Neural progenitor cell (in vitro differentiated cells): ENCODE results near the gene RBM33. TPM values are rescaled to one million over a fixed set of nuclear protein-coding genes. Genes with fewer than 3 reads are reported as not detected.

Experiments
- DNase-seq: peaks from one replicate; pipeline ENCODE4 v3.0.0-alpha.2; 2016; ENCODE audit warnings: low spot score
- H2AFZ ChIP-seq: fragments of 200-600 bp; sonication (generic); replicated peaks from 2 replicates; pipeline ENCODE4 v1.6.1; 2016; ENCODE audit warnings: antibody characterized with exemption
- H3F3A ChIP-seq: fragments of 200-600 bp; sonication (generic); 2 replicates; pipeline ENCODE4 v1.6.1; 2016; ENCODE audit warnings: antibody characterized with exemption, low read depth
- H3K27ac ChIP-seq: fragments of 200-600 bp; sonication (generic); 2 replicates; pipeline ENCODE4 v1.5.1; 2016; ENCODE audit warnings: mild to moderate bottlenecking
- H3K27me3 ChIP-seq: fragments of 200-600 bp; sonication (generic); 2 replicates; pipeline ENCODE4 v1.6.1; 2016; ENCODE audit warnings: mild to moderate bottlenecking, moderate library complexity
- H3K36me3 ChIP-seq: fragments of 200-600 bp; sonication (generic); 2 replicates; pipeline ENCODE4 v1.5.1; 2016
- H3K4me1 ChIP-seq: fragments of 200-600 bp; sonication (generic); 2 replicates; pipeline ENCODE4 v1.6.1; 2016; ENCODE audit warnings: mixed run types
- H3K4me2 ChIP-seq: fragments of 200-600 bp; sonication (generic); 2 replicates; pipeline ENCODE4 v1.6.1; 2016
- H3K4me3 ChIP-seq: fragments of 200-600 bp; sonication (generic); 2 replicates; pipeline ENCODE4 v1.5.1; 2016
- H3K79me2 ChIP-seq: fragments of 200-600 bp; sonication (generic); 2 replicates; pipeline ENCODE4 v1.6.1; 2016; ENCODE audit warnings: low read depth
- H3K9ac ChIP-seq: fragments of 200-600 bp; sonication (generic); 2 replicates; pipeline ENCODE4 v1.6.1; 2016
- H3K9me3 ChIP-seq: fragments of 200-600 bp; sonication (generic); 2 replicates; pipeline ENCODE4 v1.5.1; 2016; ENCODE audit warnings: low read depth
- H4K20me1 ChIP-seq: fragments of 200-600 bp; sonication (generic); 2 replicates; pipeline ENCODE4 v1.6.1; 2016; ENCODE audit warnings: low read depth
- H3K27ac Mint-ChIP-seq: 3 replicates; pipeline ENCODE4 v1.8.0; 2021; ENCODE audit warnings: mixed read lengths
- H3K27me3 Mint-ChIP-seq: 2 replicates; pipeline ENCODE4 v1.8.0; 2022; ENCODE audit warnings: low read depth, mild to moderate bottlenecking, inconsistent platforms, moderate library complexity, mixed read lengths; ENCODE audit not compliant: insufficient read depth
- H3K36me3 Mint-ChIP-seq: 3 replicates; pipeline ENCODE4 v1.8.0; 2021; ENCODE audit warnings: mixed read lengths
- H3K4me1 Mint-ChIP-seq: 3 replicates; pipeline ENCODE4 v1.8.0; 2021; ENCODE audit warnings: mixed read lengths
- H3K4me3 Mint-ChIP-seq: 3 replicates; pipeline ENCODE4 v1.8.0; 2021; ENCODE audit warnings: mild to moderate bottlenecking, moderate library complexity, mixed read lengths
- H3K9me3 Mint-ChIP-seq: 3 replicates; pipeline ENCODE4 v1.8.0; 2020; ENCODE audit warnings: mixed read lengths
- CTCF ChIP-seq: fragments of 200-600 bp; sonication (generic); IDR thresholded peaks from 2 replicates; pipeline ENCODE4 v1.5.1; 2017; ENCODE audit warnings: antibody characterized with exemption, mild to moderate bottlenecking
- EZH2 ChIP-seq: fragments of 200-600 bp; sonication (generic); IDR thresholded peaks from 2 replicates; pipeline ENCODE4 v1.6.1; 2017; ENCODE audit warnings: antibody characterized with exemption, mild to moderate bottlenecking, moderate library complexity
- EZH2phosphoT487 ChIP-seq: fragments of 200-600 bp; sonication (generic); IDR thresholded peaks from 2 replicates; pipeline ENCODE4 v1.6.1; 2017; ENCODE audit warnings: antibody characterized with exemption
- total RNA-seq: library from RNA; depleted of rRNA; stranded (reverse); fragments of >200 nt; gene quantifications from 2 replicates; pipeline ENCODE4 v1.2.3, GENCODE V29; 2015; ENCODE audit warnings: low replicate concordance

Gene RBM33
- total RNA-seq, 1 donor from 2014 or later, result 48.6 TPM

GRCh38 chr7:155798673-155799439 lies 154.4 kb downstream of the RBM33 start:
- Mint-ChIP-seq H3K27ac (peak overlapping the region; percentile 60), H3K36me3 (no peaks in the 10 kb centered on the region), H3K9me3 (no peaks in the 10 kb centered on the region), H3K27me3 (peaks cover 52% of the 10 kb centered on the region), H3K4me3 (peak overlapping the region; percentile 18), H3K4me1 (peaks cover 9% of the 10 kb centered on the region)
- no peak for DNase-seq
- H3K9ac ChIP-seq, result no peak overlapping the region
- H3K9me3 ChIP-seq, result no peaks in the 10 kb centered on the region
- H3K4me3 ChIP-seq, result no peak overlapping the region
- H4K20me1 ChIP-seq, result peaks cover 6% of the 10 kb centered on the region
- H3K4me1 ChIP-seq, result peaks cover 5% of the 10 kb centered on the region
- H3K27ac ChIP-seq, result no peak overlapping the region
- H3F3A ChIP-seq, result peaks cover 6% of the 10 kb centered on the region
- no peak overlapping the region for H3K4me2 ChIP-seq
- H3K79me2 ChIP-seq, result no peaks in the 10 kb centered on the region
- no peak overlapping the region for H2AFZ ChIP-seq
- H3K27me3 ChIP-seq, result peaks cover 90% of the 10 kb centered on the region
- no peak for TF ChIP-seq EZH2phosphoT487
- no peak for TF ChIP-seq CTCF
- no peak for TF ChIP-seq EZH2
- no peaks in the 10 kb centered on the region for H3K36me3 ChIP-seq

- Histone ChIP-seq H3K4me1 (peaks cover 9% of the 10 kb centered on the region), H3F3A (peaks cover 12% of the 10 kb centered on the region), H3K36me3 (no peaks in the 10 kb centered on the region), H3K4me3 (no peak overlapping the region), H3K27me3 (peaks cover 97% of the 10 kb centered on the region), H4K20me1 (peaks cover 6% of the 10 kb centered on the region), H3K9me3 (no peaks in the 10 kb centered on the region), H3K79me2 (no peaks in the 10 kb centered on the region), H3K27ac (no peak overlapping the region), H3K4me2 (no peak overlapping the region), H3K9ac (no peak overlapping the region), H2AFZ (no peak overlapping the region)
- no peak for TF ChIP-seq EZH2
- TF ChIP-seq CTCF, result no peak
- TF ChIP-seq EZH2phosphoT487, result no peak
- no peak for DNase-seq
- Mint-ChIP-seq H3K9me3 (no peaks in the 10 kb centered on the region), H3K36me3 (no peaks in the 10 kb centered on the region), H3K27me3 (peaks cover 55% of the 10 kb centered on the region), H3K4me1 (peaks cover 12% of the 10 kb centered on the region), H3K27ac (no peak overlapping the region), H3K4me3 (no peak overlapping the region)
Measured at GRCh38 chr7:155799514-155799913, 155.1 kb downstream of the RBM33 start.

GRCh38 chr7:155800301-155800700 lies 155.8 kb downstream of the RBM33 start:
- Histone ChIP-seq H3K9ac (no peak overlapping the region), H3K9me3 (no peaks in the 10 kb centered on the region), H3K27ac (no peak overlapping the region), H4K20me1 (peaks cover 8% of the 10 kb centered on the region), H3K27me3 (peaks cover 100% of the 10 kb centered on the region), H3K4me2 (no peak overlapping the region), H3K4me1 (peaks cover 12% of the 10 kb centered on the region), H2AFZ (no peak overlapping the region), H3K36me3 (no peaks in the 10 kb centered on the region), H3K4me3 (no peak overlapping the region), H3K79me2 (no peaks in the 10 kb centered on the region), H3F3A (peaks cover 18% of the 10 kb centered on the region)
- peaks cover 14% of the 10 kb centered on the region for H3K4me1 Mint-ChIP-seq
- H3K4me3 Mint-ChIP-seq, result no peak overlapping the region
- H3K27ac Mint-ChIP-seq, result no peak overlapping the region
- no peak for DNase-seq
- TF ChIP-seq EZH2, result no peak
- no peak for TF ChIP-seq CTCF
- no peak for TF ChIP-seq EZH2phosphoT487
- no peaks in the 10 kb centered on the region for H3K36me3 Mint-ChIP-seq
- peaks cover 57% of the 10 kb centered on the region for H3K27me3 Mint-ChIP-seq
- no peaks in the 10 kb centered on the region for H3K9me3 Mint-ChIP-seq
